ENCODE data around the gene SUSD5.

SUSD5 gene

GRCh38 chr3:33218446-33219174 lies at the start of gene SUSD5:
Gene SUSD5, minus strand, starts transcription at chr3:33218810. Its CDS starts 13 bp downstream, at chr3:33218797.
- DNase-seq = no peak

GRCh38 chr3:33260104-33260503 lies 41.5 kb upstream of the SUSD5 start:
- DNase-seq = no peak

- DNase-seq = no peak
Measured at GRCh38 chr3:33256249-33256648, 37.6 kb upstream of the SUSD5 start.

- no peak for DNase-seq
Measured at GRCh38 chr3:33250712-33251111, 32.1 kb upstream of the SUSD5 start.

GRCh38 chr3:33246786-33247185 lies 28.2 kb upstream of the SUSD5 start:
- DNase-seq = no peak

GRCh38 chr3:33240261-33240660 lies 21.7 kb upstream of the SUSD5 start:
- no peak for DNase-seq

- DNase-seq = no peak
Measured at GRCh38 chr3:33238923-33239322, 20.3 kb upstream of the SUSD5 start.

- no peak for DNase-seq
Measured at GRCh38 chr3:33237439-33237838, 18.8 kb upstream of the SUSD5 start.

GRCh38 chr3:33236005-33236404 lies 17.4 kb upstream of the SUSD5 start:
- DNase-seq = no peak

GRCh38 chr3:33233884-33234283 lies 15.3 kb upstream of the SUSD5 start:
- DNase-seq = no peak

GRCh38 chr3:33231756-33232465 lies 13.3 kb upstream of the SUSD5 start:
- DNase-seq = no peak

- no peak for DNase-seq
Measured at GRCh38 chr3:33229947-33230346, 11.3 kb upstream of the SUSD5 start.

GRCh38 chr3:33229066-33229465 lies 10.5 kb upstream of the SUSD5 start:
- no peak for DNase-seq

GRCh38 chr3:33221241-33221640 lies 2.6 kb upstream of the SUSD5 start:
- no peak for DNase-seq

GRCh38 chr3:33219175-33219487 lies 521 bp upstream of the SUSD5 start:
- DNase-seq = no peak

GRCh38 chr3:33217866-33218445 lies 654 bp downstream of the SUSD5 start:
- DNase-seq = no peak

- no peak for DNase-seq
Measured at GRCh38 chr3:33215739-33216138, 2.9 kb downstream of the SUSD5 start.

GRCh38 chr3:33212406-33212805 lies 6.2 kb downstream of the SUSD5 start:
- no peak for DNase-seq

GRCh38 chr3:33211444-33211843 lies 7.2 kb downstream of the SUSD5 start:
- DNase-seq = peak; percentile 47

GRCh38 chr3:33209357-33209756 lies 9.3 kb downstream of the SUSD5 start:
- no peak for DNase-seq

- DNase-seq = no peak
Measured at GRCh38 chr3:33202711-33203457, 15.7 kb downstream of the SUSD5 start.

GRCh38 chr3:33201195-33201594 lies 17.4 kb downstream of the SUSD5 start:
- peak; percentile 53 for DNase-seq

GRCh38 chr3:33196538-33196937 lies 22.1 kb downstream of the SUSD5 start:
- no peak for DNase-seq

GRCh38 chr3:33194303-33194702 lies 24.3 kb downstream of the SUSD5 start:
- peak; percentile 89 for DNase-seq

All from MV-4-11 (cell line).